GM12873 (cell line): Measurements from ENCODE around the gene IL1RL2.

ENCODE experiments used
- CTCF ChIP-seq: IDR thresholded peaks from 2 replicates; pipeline ENCODE4 v1.5.1; 2012; ENCODE audit warnings: low read depth, mild to moderate bottlenecking, moderate library complexity, low read length, control low read depth; ENCODE audit not compliant: insufficient read depth; ENCODE audit errors: missing control alignments

The IL1RL2 gene

GRCh38 chr2:102283996-102284395 is 97.2 kb downstream of the IL1RL2 start:
- TF ChIP-seq CTCF, result no peak

GRCh38 chr2:102284611-102285010 is 97.8 kb downstream of the IL1RL2 start:
- TF ChIP-seq CTCF, result no peak

- no peak for TF ChIP-seq CTCF
Observed at GRCh38 chr2:102285368-102285767, 98.5 kb downstream of the IL1RL2 start.

GRCh38 chr2:102286041-102286440 is 99.2 kb downstream of the IL1RL2 start:
- TF ChIP-seq CTCF, result no peak

- TF ChIP-seq CTCF, result no peak
Observed at GRCh38 chr2:102289129-102289528, 102.3 kb downstream of the IL1RL2 start.
